GM23338 (cell line): ENCODE data around the gene RBP7. TPM values are rescaled to one million over a fixed set of nuclear protein-coding genes. Genes with fewer than 3 reads are reported as not detected.
"Not testable (repeated sequence)": the region's sequence is repeated elsewhere in the genome, so short reads cannot be mapped to it uniquely, and the experiment has no call there.

Experiments
- ATAC-seq: fragments of 200-7000 bp; cut with Tn5 transposase; 3 replicates; pipeline ENCODE4 v1.9.1; 2020
- DNase-seq: peaks from one replicate; pipeline ENCODE4 v3.0.0-alpha.2; 2015; ENCODE audit warnings: low spot score
- H2AFZ ChIP-seq: fragments of 200-600 bp; sonication (generic); 2 replicates; pipeline ENCODE4 v1.8.0; 2016; ENCODE audit warnings: antibody characterized with exemption, mild to moderate bottlenecking, moderate library complexity
- H3F3A ChIP-seq: fragments of 200-600 bp; sonication (generic); replicated peaks from 2 replicates; pipeline ENCODE4 v1.8.0; 2017; ENCODE audit warnings: antibody characterized with exemption, mixed run types, low read depth
- H3K27ac ChIP-seq: fragments of 200-600 bp; sonication (generic); 2 replicates; pipeline ENCODE4 v1.6.1; 2016; ENCODE audit warnings: low read depth
- H3K27me3 ChIP-seq: fragments of 200-600 bp; sonication (generic); 2 replicates; pipeline ENCODE4 v1.8.0; 2016; ENCODE audit warnings: mild to moderate bottlenecking, mixed run types, moderate library complexity; ENCODE audit not compliant: insufficient read depth
- H3K36me3 ChIP-seq: fragments of 200-600 bp; sonication (generic); 2 replicates; pipeline ENCODE4 v1.8.0; 2016; ENCODE audit warnings: mild to moderate bottlenecking; ENCODE audit not compliant: insufficient read depth
- H3K4me1 ChIP-seq: fragments of 200-600 bp; sonication (generic); 2 replicates; pipeline ENCODE4 v1.8.0; 2016; ENCODE audit warnings: mild to moderate bottlenecking, moderate library complexity; ENCODE audit not compliant: insufficient read depth
- H3K4me2 ChIP-seq: fragments of 200-600 bp; sonication (generic); 2 replicates; pipeline ENCODE4 v1.7.1; 2017; ENCODE audit warnings: mixed run types
- H3K4me3 ChIP-seq: fragments of 200-600 bp; sonication (generic); 2 replicates; pipeline ENCODE4 v1.6.1; 2016; ENCODE audit warnings: mixed run types
- H3K79me2 ChIP-seq: fragments of 200-600 bp; sonication (generic); replicated peaks from 2 replicates; pipeline ENCODE4 v1.8.0; 2017; ENCODE audit warnings: mild to moderate bottlenecking; ENCODE audit not compliant: insufficient read depth
- H3K9me2 ChIP-seq: fragments of 200-600 bp; sonication (generic); 2 replicates; pipeline ENCODE4 v1.8.0; 2017; ENCODE audit not compliant: insufficient read depth
- H4K20me1 ChIP-seq: fragments of 200-600 bp; sonication (generic); replicated peaks from 2 replicates; pipeline ENCODE4 v1.8.0; 2017; ENCODE audit warnings: mild to moderate bottlenecking; ENCODE audit not compliant: insufficient read depth
- H3K27ac Mint-ChIP-seq: 2 replicates; pipeline ENCODE4 v1.8.0; 2020; ENCODE audit warnings: inconsistent platforms, mild to moderate bottlenecking, moderate library complexity, mixed read lengths
- H3K27me3 Mint-ChIP-seq: 3 replicates; pipeline ENCODE4 v1.8.0; 2022; ENCODE audit warnings: low read depth, mild to moderate bottlenecking, moderate library complexity, mixed read lengths, inconsistent platforms; ENCODE audit not compliant: insufficient read depth, poor library complexity
- H3K36me3 Mint-ChIP-seq: 3 replicates; pipeline ENCODE4 v1.8.0; 2021; ENCODE audit warnings: low read depth, mild to moderate bottlenecking, inconsistent platforms, moderate library complexity, mixed read lengths
- H3K4me1 Mint-ChIP-seq: 3 replicates; pipeline ENCODE4 v1.8.0; 2020; ENCODE audit warnings: mild to moderate bottlenecking, inconsistent platforms, mixed read lengths
- H3K4me3 Mint-ChIP-seq: 3 replicates; pipeline ENCODE4 v1.8.0; 2021; ENCODE audit warnings: moderate library complexity, mild to moderate bottlenecking, inconsistent platforms, mixed read lengths
- H3K9me3 Mint-ChIP-seq: 3 replicates; pipeline ENCODE4 v1.8.0; 2020; ENCODE audit warnings: moderate library complexity, mild to moderate bottlenecking, inconsistent platforms, mixed read lengths
- EZH2 ChIP-seq: fragments of 200-600 bp; sonication (generic); IDR thresholded peaks from one replicate; pipeline ENCODE4 v1.8.0; 2017; ENCODE audit warnings: antibody characterized with exemption, mild to moderate bottlenecking, low read depth; ENCODE audit not compliant: unreplicated experiment
- JUNB ChIP-seq: IDR thresholded peaks from one replicate; pipeline ENCODE4 v1.6.1; 2016; ENCODE audit warnings: antibody characterized with exemption; ENCODE audit not compliant: unreplicated experiment
- POLR2AphosphoS5 ChIP-seq: IDR thresholded peaks from 2 replicates; pipeline ENCODE4 v1.6.1; 2016; ENCODE audit warnings: antibody characterized with exemption, low read depth
- STAT1 ChIP-seq: IDR thresholded peaks from one replicate; pipeline ENCODE4 v1.6.1; 2016; ENCODE audit warnings: antibody characterized with exemption; ENCODE audit not compliant: unreplicated experiment
- ZNF114 ChIP-seq: fragments of 250-450 bp; sonication (Bioruptor Pico); IDR thresholded peaks from 2 replicates; pipeline ENCODE4 v1.5.0; 2020; ENCODE audit warnings: mild to moderate bottlenecking, moderate library complexity
- ZNF331 ChIP-seq: fragments of 250-450 bp; sonication (Bioruptor Pico); IDR thresholded peaks from 2 replicates; pipeline ENCODE4 v1.5.0; 2020; ENCODE audit warnings: low read depth, mild to moderate bottlenecking, moderate library complexity
- ZNF462 ChIP-seq: fragments of 250-450 bp; sonication (Bioruptor Pico); IDR thresholded peaks from 2 replicates; pipeline ENCODE4 v1.5.0; 2020; ENCODE audit warnings: mild to moderate bottlenecking, moderate library complexity
- polyA plus RNA-seq: library from polyadenylated mRNA; unstranded; fragments of >200 nt; fragmentation: Nextera tagmentation; extraction: Ambion mirVana; gene quantifications from 2 replicates; pipeline ENCODE4 v1.2.1, GENCODE V29; 2016
- total RNA-seq: library from RNA; depleted of rRNA; stranded (reverse); fragments of >200 nt; shearing (Covaris generic); gene quantifications from 2 replicates; pipeline ENCODE4 v1.2.3, GENCODE V29; 2014

Gene RBP7
- total and polyA plus RNA-seq, 2 experiments from 2014 or later: 3.2 to 16.7 TPM

- not testable (repeated sequence) for H2AFZ ChIP-seq, H3K9me3 Mint-ChIP-seq, H4K20me1 ChIP-seq, H3K4me1 ChIP-seq, H3K27ac Mint-ChIP-seq, H3K36me3 ChIP-seq, H3K36me3 Mint-ChIP-seq, H3K9me2 ChIP-seq, H3K4me1 Mint-ChIP-seq, DNase-seq, ATAC-seq, H3K79me2 ChIP-seq, H3K27me3 Mint-ChIP-seq, H3K27ac ChIP-seq, H3F3A ChIP-seq, H3K4me3 Mint-ChIP-seq, H3K27me3 ChIP-seq, H3K4me2 ChIP-seq, H3K4me3 ChIP-seq
Observed at GRCh38 chr1:10020678-10021077, 23.6 kb downstream of the RBP7 start.

- H3K27ac ChIP-seq, H3K27ac Mint-ChIP-seq, DNase-seq, ATAC-seq, H3K79me2 ChIP-seq, H3K36me3 ChIP-seq, H3K4me1 Mint-ChIP-seq, H3K9me2 ChIP-seq, H3K36me3 Mint-ChIP-seq, H2AFZ ChIP-seq, H3K4me1 ChIP-seq, H3K27me3 Mint-ChIP-seq, H3K4me3 Mint-ChIP-seq, H4K20me1 ChIP-seq, H3F3A ChIP-seq, H3K4me2 ChIP-seq, H3K4me3 ChIP-seq, H3K27me3 ChIP-seq, H3K9me3 Mint-ChIP-seq: not testable (repeated sequence)
Observed at GRCh38 chr1:10021992-10022391, 25.0 kb downstream of the RBP7 start.

DNA sequence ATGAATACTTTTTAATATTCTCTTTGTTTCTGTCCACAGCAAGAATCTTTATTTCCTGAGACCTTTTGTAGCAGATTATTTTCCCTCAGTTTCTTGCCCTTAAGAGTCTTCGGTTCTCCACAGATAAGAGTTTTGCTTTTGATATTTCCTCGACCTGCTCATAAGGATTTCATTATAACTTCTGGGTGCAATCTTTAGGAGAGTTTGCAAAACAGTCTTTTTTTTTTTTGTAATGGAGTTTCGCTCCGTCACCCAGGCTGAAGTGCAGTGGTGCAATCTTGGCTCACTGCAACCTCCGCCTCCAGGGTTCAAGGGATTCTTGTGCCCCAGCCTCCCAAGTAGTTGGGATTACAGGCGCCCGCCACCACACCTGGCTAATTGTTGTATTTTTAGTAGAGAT lies 25.6 kb downstream of the RBP7 start:
- no peaks in the 10 kb centered on the region for H3K36me3 Mint-ChIP-seq
- no peak overlapping the region for H3K4me3 Mint-ChIP-seq
- no peaks in the 10 kb centered on the region for H4K20me1 ChIP-seq
- ATAC-seq (no peak), DNase-seq (no peak)
- H3K4me1 ChIP-seq: no peaks in the 10 kb centered on the region
- no peak overlapping the region for H2AFZ ChIP-seq
- H3K36me3 ChIP-seq: no peaks in the 10 kb centered on the region
- H3K4me1 Mint-ChIP-seq: no peaks in the 10 kb centered on the region
- no peak overlapping the region for H3K27ac Mint-ChIP-seq
- H3K9me3 Mint-ChIP-seq: no peaks in the 10 kb centered on the region
- no peak overlapping the region for H3K27ac ChIP-seq
- TF ChIP-seq ZNF331 (no peak), POLR2AphosphoS5 (no peak), ZNF114 (no peak), STAT1 (no peak), ZNF462 (CRISPR knock-in tag) (no peak), JUNB (no peak), EZH2 (no peak)
- no peak overlapping the region for H3K4me2 ChIP-seq
- no peaks in the 10 kb centered on the region for H3F3A ChIP-seq
- no peaks in the 10 kb centered on the region; the same call in 1 of the 2 replicates for H3K9me2 ChIP-seq
- peaks cover 3% of the 10 kb centered on the region for H3K27me3 Mint-ChIP-seq
- H3K4me3 ChIP-seq: no peak overlapping the region
- H3K27me3 ChIP-seq: no peaks in the 10 kb centered on the region
- no peaks in the 10 kb centered on the region for H3K79me2 ChIP-seq
